GM12891 (cell line): ENCODE data around the gene ST3GAL6.
A peak's percentile ranks its signal among the peaks of the same experiment; 100 is the strongest.

Experiments used
- DNase-seq: peaks from one replicate; pipeline ENCODE4 v3.0.0; 2011; ENCODE audit warnings: low spot score; ENCODE audit not compliant: insufficient read length
- FAIRE-seq: peaks from 2 replicates; lab custom pipeline; 2011; peaks lifted over from hg19 to GRCh38; lab: Jason Lieb, UNC
- PAX5 ChIP-seq: IDR thresholded peaks from 2 replicates; pipeline ENCODE4 v1.6.1; 2011; ENCODE audit warnings: low read length, moderate library complexity, mild to moderate bottlenecking; ENCODE audit not compliant: insufficient read depth, severe bottlenecking
- POLR2A ChIP-seq: IDR thresholded peaks from 2 replicates; pipeline ENCODE4 v1.6.1; 2011; ENCODE audit warnings: low read depth, low read length, control low read depth
- POLR2AphosphoS5 ChIP-seq: IDR thresholded peaks from 2 replicates; pipeline ENCODE4 v1.6.1; 2011; ENCODE audit warnings: low read depth, low read length, control low read depth
- POU2F2 ChIP-seq: IDR thresholded peaks from 2 replicates; pipeline ENCODE4 v1.6.1; 2011; ENCODE audit warnings: low read depth, mild to moderate bottlenecking, control low read depth, low read length, moderate library complexity
- SPI1 ChIP-seq: IDR thresholded peaks from 2 replicates; pipeline ENCODE4 v1.6.1; 2011; ENCODE audit warnings: low read depth, low read length, control low read depth
- TAF1 ChIP-seq: IDR thresholded peaks from 2 replicates; pipeline ENCODE4 v1.6.1; 2011; ENCODE audit warnings: low read depth, low read length, control low read depth

Gene ST3GAL6

GRCh38 chr3:98737301-98737700 is 25.8 kb upstream of the ST3GAL6 start:
- TF ChIP-seq TAF1 = no peak
- TF ChIP-seq SPI1 = no peak
- no peak for TF ChIP-seq POLR2AphosphoS5
- no peak for TF ChIP-seq POU2F2
- no peak for TF ChIP-seq PAX5
- TF ChIP-seq POLR2A = no peak
- no peak for FAIRE-seq

DNA sequence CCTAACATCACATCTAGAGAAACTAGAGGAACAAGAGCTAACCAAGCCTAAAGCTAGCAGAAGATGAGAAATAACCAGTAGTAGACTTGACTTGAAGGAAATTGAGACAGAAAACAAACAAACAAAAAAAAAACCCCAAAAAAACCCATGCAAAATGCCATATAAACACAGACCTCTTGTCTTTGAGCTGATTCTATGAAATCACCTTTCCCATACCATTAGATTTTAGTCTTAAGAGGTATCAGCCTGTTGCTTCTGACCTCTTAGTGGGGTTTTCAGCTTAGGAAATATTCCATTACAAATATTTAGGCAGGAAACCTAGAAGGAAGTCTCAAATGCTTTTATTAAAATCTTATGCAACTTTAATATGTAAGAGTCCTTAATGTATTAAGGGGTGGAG is 23.9 kb upstream of the ST3GAL6 start:
- TF ChIP-seq POLR2AphosphoS5 = no peak
- TF ChIP-seq TAF1 = no peak
- no peak for TF ChIP-seq POLR2A
- TF ChIP-seq SPI1 = no peak
- no peak for TF ChIP-seq POU2F2
- TF ChIP-seq PAX5 = no peak
- DNase-seq (no peak), FAIRE-seq (no peak)

More at GRCh38 chr3:98737301-98737700, 25.8 kb upstream of the ST3GAL6 start:
- DNase-seq = no peak

DNA sequence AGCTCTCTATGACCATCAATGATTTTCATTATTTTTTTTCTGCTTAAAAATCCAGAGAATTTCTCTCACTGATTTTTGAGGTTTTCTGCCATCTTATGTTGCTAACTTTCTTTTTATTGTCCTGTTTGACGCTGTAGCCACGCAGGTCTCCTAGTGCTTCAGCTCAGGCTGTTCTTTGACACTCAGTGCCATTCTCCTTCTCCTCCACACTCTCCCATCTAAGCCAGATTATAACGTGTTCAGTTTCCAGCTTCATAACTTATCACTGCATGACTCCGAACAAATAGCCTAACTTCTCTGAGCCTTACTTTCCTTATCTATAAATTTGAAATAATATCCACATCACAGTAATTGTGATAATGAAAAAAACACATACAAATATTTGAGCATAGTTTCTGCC is 22.8 kb upstream of the ST3GAL6 start:
- FAIRE-seq = no peak

GRCh38 chr3:98741121-98741716 is 21.9 kb upstream of the ST3GAL6 start:
- no peak for FAIRE-seq
- no peak for TF ChIP-seq POLR2AphosphoS5
- TF ChIP-seq POU2F2 = no peak
- TF ChIP-seq TAF1 = no peak
- TF ChIP-seq SPI1 = no peak
- no peak for TF ChIP-seq PAX5
- TF ChIP-seq POLR2A = no peak
- DNase-seq = no peak

More for the DNA sequence above, 22.8 kb upstream of the ST3GAL6 start:
- TF ChIP-seq SPI1 (no peak), PAX5 (no peak), POLR2A (no peak)
- no peak for DNase-seq

- DNase-seq = no peak
- no peak for FAIRE-seq
- TF ChIP-seq POLR2A (no peak), POLR2AphosphoS5 (no peak), SPI1 (no peak), PAX5 (no peak), TAF1 (no peak), POU2F2 (no peak)
Measured at GRCh38 chr3:98743071-98743470, 20.1 kb upstream of the ST3GAL6 start.

DNA sequence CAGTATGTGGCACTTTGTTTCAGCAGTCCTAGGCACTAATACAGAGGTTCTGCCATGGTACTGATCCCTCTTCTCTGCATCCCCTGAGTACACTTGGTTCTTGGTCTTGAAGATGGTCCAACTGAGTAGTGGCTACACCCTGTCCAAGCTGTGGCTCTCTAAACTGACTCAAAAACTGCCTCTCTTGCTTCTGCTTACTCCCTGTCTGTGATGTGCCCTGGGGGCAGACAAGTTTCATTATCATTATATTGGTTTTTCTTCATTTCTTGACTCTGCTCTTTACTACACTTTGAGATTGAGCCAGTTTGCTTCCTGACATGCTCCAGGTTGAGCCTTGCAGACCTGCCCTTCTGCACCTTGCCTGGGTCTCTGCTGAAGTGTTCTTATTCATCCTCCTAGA is 18.9 kb upstream of the ST3GAL6 start:
- FAIRE-seq = peak; percentile 51
- TF ChIP-seq POU2F2 (no peak), PAX5 (no peak), POLR2A (no peak; the same call in 1 of the 2 replicates), POLR2AphosphoS5 (no peak), SPI1 (no peak), TAF1 (no peak; the same call in 1 of the 2 replicates)

DNA sequence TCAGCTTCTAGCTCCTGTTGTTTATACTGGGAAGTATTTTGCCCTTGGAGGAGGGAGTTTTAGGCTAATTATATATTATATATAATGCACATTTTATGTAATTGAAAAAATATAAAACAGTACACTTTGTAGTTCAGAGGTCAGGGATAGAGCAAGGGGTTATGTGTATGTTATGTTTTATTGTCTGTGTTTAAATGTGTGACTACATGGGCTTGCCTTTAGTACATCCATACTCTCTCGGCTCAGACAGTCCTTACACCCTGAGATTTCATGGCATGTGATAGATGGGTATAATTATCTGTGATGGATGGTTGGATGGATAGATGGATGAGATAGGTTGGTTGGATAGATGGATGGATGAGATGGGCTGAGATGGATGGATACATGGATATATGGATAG is 17.4 kb upstream of the ST3GAL6 start:
- TF ChIP-seq POLR2A = no peak
- TF ChIP-seq POU2F2 = no peak
- TF ChIP-seq PAX5 = no peak
- no peak for TF ChIP-seq POLR2AphosphoS5
- no peak for TF ChIP-seq TAF1
- TF ChIP-seq SPI1 = no peak
- DNase-seq = no peak
- FAIRE-seq = peak; percentile 43

More for the DNA sequence above, 18.9 kb upstream of the ST3GAL6 start:
- no peak for DNase-seq

- TF ChIP-seq PAX5 = no peak
- no peak for TF ChIP-seq POLR2AphosphoS5
- TF ChIP-seq TAF1 = no peak
- no peak for TF ChIP-seq POU2F2
- TF ChIP-seq POLR2A = no peak
- no peak for TF ChIP-seq SPI1
- DNase-seq = no peak
- FAIRE-seq = no peak
Measured at GRCh38 chr3:98746122-98746521, 17.0 kb upstream of the ST3GAL6 start.

- no peak for DNase-seq
- peak; percentile 52 for FAIRE-seq
- TF ChIP-seq TAF1 (no peak), POLR2A (no peak), PAX5 (no peak), SPI1 (no peak), POU2F2 (no peak), POLR2AphosphoS5 (no peak)
Measured at GRCh38 chr3:98746882-98747281, 16.3 kb upstream of the ST3GAL6 start.

DNA sequence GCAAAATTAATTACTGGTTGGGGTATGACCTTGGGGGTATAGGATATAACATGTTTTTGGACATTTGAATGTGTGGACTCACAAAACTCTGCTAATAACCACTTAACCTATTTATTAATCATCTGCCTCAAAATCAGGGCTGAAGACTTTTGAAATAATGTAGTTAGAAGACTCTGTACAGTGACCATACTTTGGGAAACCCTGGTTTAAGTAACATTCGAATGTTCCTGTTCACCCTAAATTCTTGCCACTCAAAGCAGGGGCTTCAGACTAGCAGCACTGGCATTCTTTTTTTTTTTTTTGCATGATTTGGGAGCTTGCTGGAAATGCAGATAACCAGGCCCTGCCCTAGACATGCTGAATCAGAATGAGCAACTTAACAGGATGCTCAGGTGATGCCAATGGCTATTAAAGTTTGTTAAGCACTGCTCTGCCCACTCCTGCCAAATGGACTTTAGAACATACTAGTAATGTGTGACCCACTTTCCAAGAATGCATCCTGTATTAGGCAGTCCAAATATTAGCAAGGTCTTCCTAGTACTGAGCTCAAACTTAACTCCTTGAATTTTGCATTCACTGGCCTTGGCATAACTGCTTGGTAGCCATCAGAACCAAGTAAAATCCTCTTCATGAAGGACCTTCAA is 12.7 kb upstream of the ST3GAL6 start:
- FAIRE-seq (peak; percentile 33), DNase-seq (no peak)
- TF ChIP-seq TAF1 = no peak
- TF ChIP-seq POLR2AphosphoS5 = no peak
- TF ChIP-seq PAX5 = no peak
- TF ChIP-seq POU2F2 = no peak
- no peak for TF ChIP-seq POLR2A
- no peak for TF ChIP-seq SPI1
